Ovary (tissue), 3 donors: ENCODE results near the gene SUN1.

Source experiments
- EP300 ChIP-seq: sonication (generic); formaldehyde crosslinking; IDR thresholded peaks from one replicate; pipeline ENCODE4 v1.6.1; 2017; ENCODE audit warnings: antibody characterized with exemption
- TF ChIP-seq, protein P1 (sequence below), 3 donors: fragments of 450-650 bp in 2 of 3; fragments of 200-600 bp in 1 of 3; IDR thresholded peaks; one replicate each; pipeline versions ENCODE4 v1.5.1 to v1.8.0; 2016 to 2022; ENCODE audit warnings: antibody characterized with exemption in 3 of 3, mild to moderate bottlenecking in 1 of 3
- donor health status: DM: no; HTN: no; CAD: no.

GRCh38 chr7:845731-846130 is 13.5 kb downstream of the SUN1 start:
- TF ChIP-seq, protein P1, sequence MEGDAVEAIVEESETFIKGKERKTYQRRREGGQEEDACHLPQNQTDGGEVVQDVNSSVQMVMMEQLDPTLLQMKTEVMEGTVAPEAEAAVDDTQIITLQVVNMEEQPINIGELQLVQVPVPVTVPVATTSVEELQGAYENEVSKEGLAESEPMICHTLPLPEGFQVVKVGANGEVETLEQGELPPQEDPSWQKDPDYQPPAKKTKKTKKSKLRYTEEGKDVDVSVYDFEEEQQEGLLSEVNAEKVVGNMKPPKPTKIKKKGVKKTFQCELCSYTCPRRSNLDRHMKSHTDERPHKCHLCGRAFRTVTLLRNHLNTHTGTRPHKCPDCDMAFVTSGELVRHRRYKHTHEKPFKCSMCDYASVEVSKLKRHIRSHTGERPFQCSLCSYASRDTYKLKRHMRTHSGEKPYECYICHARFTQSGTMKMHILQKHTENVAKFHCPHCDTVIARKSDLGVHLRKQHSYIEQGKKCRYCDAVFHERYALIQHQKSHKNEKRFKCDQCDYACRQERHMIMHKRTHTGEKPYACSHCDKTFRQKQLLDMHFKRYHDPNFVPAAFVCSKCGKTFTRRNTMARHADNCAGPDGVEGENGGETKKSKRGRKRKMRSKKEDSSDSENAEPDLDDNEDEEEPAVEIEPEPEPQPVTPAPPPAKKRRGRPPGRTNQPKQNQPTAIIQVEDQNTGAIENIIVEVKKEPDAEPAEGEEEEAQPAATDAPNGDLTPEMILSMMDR (IDR thresholded peaks at IDR 0.05), result no peak
- TF ChIP-seq EP300, result no peak
